Astrocyte of the cerebellum (primary cell): ENCODE data around the gene HOXD8.

ENCODE experiments used
- DNase-seq: peaks from one replicate; pipeline ENCODE4 v3.0.0-alpha.2; 2011; ENCODE audit warnings: low read depth
- H3K4me3 ChIP-seq: 2 replicates; pipeline ENCODE4 v1.5.1; 2011; ENCODE audit warnings: mild to moderate bottlenecking, low read depth, low read length, moderate library complexity
- CTCF ChIP-seq: IDR thresholded peaks from 2 replicates; pipeline ENCODE4 v1.5.1; 2012; ENCODE audit warnings: low read length, low read depth, moderate library complexity, mild to moderate bottlenecking; ENCODE audit errors: missing control alignments
- in situ Hi-C: cut with HindIII; loops from 2 replicates; pipeline ENCODE4 v1.10.0; 2017; ENCODE audit warnings: low sequenced_read_pairs

The HOXD8 gene

GRCh38 chr2:176128982-176129796 is at the start of gene HOXD8:
Gene HOXD8, plus strand, starts transcription at chr2:176129705. Its CDS starts 662 bp downstream, at chr2:176130367.
- in situ Hi-C loops: no loop called here
- H3K4me3 ChIP-seq: no peak within 1 kb of the TSS
- TF ChIP-seq CTCF: no peak
- DNase-seq: no peak

GRCh38 chr2:176079831-176080539 is 49.5 kb upstream of the HOXD8 start:
- in situ Hi-C loops: loop anchor here (25.0 kb wide), 1 partner anchor 1168 kb away; no protein-coding TSS in a partner anchor

GRCh38 chr2:176080540-176081375 is 48.7 kb upstream of the HOXD8 start:
- H3K4me3 ChIP-seq: no peak overlapping the region
- no peak for TF ChIP-seq CTCF
- in situ Hi-C loops: loop anchor here (25.0 kb wide), 1 partner anchor 1168 kb away; no protein-coding TSS in a partner anchor
- DNase-seq: no peak

More at GRCh38 chr2:176079831-176080539, 49.5 kb upstream of the HOXD8 start:
- no peak for DNase-seq
- TF ChIP-seq CTCF: peak; percentile 63
- no peak overlapping the region for H3K4me3 ChIP-seq

GRCh38 chr2:176081376-176081836 is 48.1 kb upstream of the HOXD8 start:
- no peak for TF ChIP-seq CTCF
- no peak overlapping the region for H3K4me3 ChIP-seq
- no peak for DNase-seq
- in situ Hi-C loops: loop anchor here (25.0 kb wide), 1 partner anchor 1169 kb away; no protein-coding TSS in a partner anchor

GRCh38 chr2:176081837-176082524 is 47.5 kb upstream of the HOXD8 start:
- in situ Hi-C loops: loop anchor here (25.0 kb wide), 1 partner anchor 1170 kb away; no protein-coding TSS in a partner anchor
- H3K4me3 ChIP-seq: no peak overlapping the region
- no peak for DNase-seq
- no peak for TF ChIP-seq CTCF
